Stimulated activated CD8-positive, alpha-beta memory T cell treated with anti-CD3 and anti-CD28 coated beads, Interleukin-7, amount 100 ng/mL, for 24 hours (primary cell): Measurements from ENCODE around the gene PSMB11.

Source experiments
- DNase-seq: peaks from one replicate; pipeline ENCODE4 v3.0.0-alpha.2; 2020; ENCODE audit warnings: low read depth

Gene PSMB11

GRCh38 chr14:23089498-23090253, 47.7 kb downstream of the PSMB11 start:
- no peak for DNase-seq

GRCh38 chr14:23090254-23090636, 48.2 kb downstream of the PSMB11 start:
- no peak for DNase-seq

DNA sequence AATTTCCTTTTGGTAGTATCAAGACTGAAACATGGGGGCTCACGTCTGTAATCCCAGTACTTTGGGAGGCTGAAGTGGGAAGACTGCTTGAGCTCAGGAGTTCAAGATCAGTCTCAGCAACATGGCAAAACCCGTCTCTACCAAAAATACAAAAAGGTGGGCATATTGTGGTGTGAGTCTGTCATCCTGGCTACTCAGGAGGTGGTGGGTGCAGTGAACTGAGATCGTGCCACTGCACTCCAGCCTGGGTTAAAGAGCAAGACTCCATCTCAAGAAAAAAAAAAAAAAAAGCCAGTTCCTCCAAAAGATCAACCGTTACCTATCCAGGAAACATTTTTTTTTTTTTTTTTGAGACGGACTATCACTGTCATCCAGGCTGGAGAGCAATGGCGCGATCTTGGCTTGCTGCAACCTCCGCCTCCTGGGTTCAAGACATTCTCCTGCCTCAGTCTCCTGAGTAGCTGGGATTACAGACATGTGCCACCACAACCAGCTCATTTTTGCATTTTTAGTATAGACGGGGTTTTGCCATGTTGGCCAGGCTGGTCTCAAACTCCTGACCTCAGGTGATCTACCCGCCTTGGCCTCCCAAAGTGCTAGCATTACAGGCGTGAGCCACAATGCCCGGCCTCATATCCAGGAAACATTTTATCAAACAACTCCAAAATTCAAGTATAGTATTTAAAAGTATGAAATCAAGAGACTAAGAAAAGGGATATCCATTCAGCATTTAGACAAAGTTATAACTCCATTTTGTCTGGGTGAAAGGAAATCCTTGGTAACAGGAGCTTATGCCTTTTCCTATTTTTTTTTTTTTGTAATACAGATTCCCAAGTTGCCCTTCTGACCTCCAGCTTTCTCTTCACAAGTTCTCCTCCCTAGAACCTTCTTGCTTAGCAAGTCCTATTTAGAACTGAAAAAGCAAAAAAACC, 49.5 kb downstream of the PSMB11 start:
- no peak for DNase-seq

- DNase-seq = no peak
Measured at GRCh38 chr14:23093104-23093503, 51.1 kb downstream of the PSMB11 start.

DNA sequence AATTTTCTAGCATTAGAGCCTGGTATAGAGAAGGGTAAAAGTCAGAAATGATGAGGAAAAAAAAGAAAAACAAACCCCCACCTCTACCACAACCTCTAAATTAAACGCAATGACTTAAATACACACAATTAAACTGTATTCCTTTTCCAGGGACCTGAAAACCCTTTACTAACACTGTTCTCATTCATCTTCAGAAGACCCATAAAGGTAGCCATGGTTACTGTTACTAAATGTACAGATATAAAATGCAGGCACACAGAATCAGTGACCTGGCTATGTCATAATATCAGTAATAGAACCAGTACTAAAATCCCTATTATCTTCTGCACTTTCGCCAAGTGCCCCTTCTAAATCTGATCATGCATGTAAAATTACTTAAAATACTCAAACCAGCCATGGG, 51.5 kb downstream of the PSMB11 start:
- DNase-seq = no peak
